Right lobe of liver (tissue), 4 donors: ENCODE measurements around the gene CCDC178.

Source experiments
- CTCF ChIP-seq, 4 donors: fragments of 200-600 bp in 3 of 4; fragments of 450-650 bp in 1 of 4; IDR thresholded peaks; one replicate each; pipeline versions ENCODE4 v1.5.1 to v1.8.0; 2016 to 2022; ENCODE audit warnings: antibody characterized with exemption in 4 of 4, mild to moderate bottlenecking in 2 of 4
- POLR2A ChIP-seq: fragments of 450-650 bp; IDR thresholded peaks from one replicate; pipeline ENCODE4 v1.6.1; 2017; ENCODE audit warnings: antibody characterized with exemption, mild to moderate bottlenecking
- donor health status: DM: no; HTN: no; CAD: no.
- donor health status: DM: no; HTN: no; CAD: no.
- donor health status: DM: no; HTN: yes; CAD: no.

GRCh38 chr18:33115917-33116316 is 324.6 kb downstream of the CCDC178 start:
- TF ChIP-seq CTCF (IDR thresholded peaks at IDR 0.05) (no peak), POLR2A (no peak)
